HS-5 (cell line): ENCODE data around the gene HADHB.
A peak's percentile ranks its signal among the peaks of the same experiment; 100 is the strongest.
"Not testable (repeated sequence)": the region's sequence is repeated elsewhere in the genome, so short reads cannot be mapped to it uniquely, and the experiment has no call there.

ENCODE experiments used
- DNase-seq: peaks from one replicate; pipeline ENCODE4 v3.0.0-alpha.2; 2012; ENCODE audit warnings: low read depth

Gene HADHB

GRCh38 chr2:26330114-26330549 lies 85.4 kb downstream of the HADHB start:
- DNase-seq = peak; percentile 51

- no peak for DNase-seq
Measured at GRCh38 chr2:26330604-26331003, 85.9 kb downstream of the HADHB start.

- DNase-seq = not testable (repeated sequence)
Measured at GRCh38 chr2:26331321-26331720, 86.6 kb downstream of the HADHB start.

GRCh38 chr2:26333293-26333692 lies 88.6 kb downstream of the HADHB start:
- DNase-seq = no peak

- no peak for DNase-seq
Measured at GRCh38 chr2:26335231-26335630, 90.5 kb downstream of the HADHB start.

GRCh38 chr2:26336719-26337118 lies 92.0 kb downstream of the HADHB start:
- no peak for DNase-seq

- no peak for DNase-seq
Measured at GRCh38 chr2:26337298-26337697, 92.6 kb downstream of the HADHB start.
